CD14-positive monocyte (primary cell): ENCODE data around the gene HSPA14. TPM values are rescaled to one million over a fixed set of nuclear protein-coding genes. Genes with fewer than 3 reads are reported as not detected.
A peak's percentile ranks its signal among the peaks of the same experiment; 100 is the strongest.

ENCODE experiments used
- DNase-seq, 3 donors: peaks; one replicate each; pipeline ENCODE4 v3.0.0-alpha.2; 2011 to 2022
- H2AFZ ChIP-seq: 2 replicates; pipeline ENCODE4 v1.6.0; 2012; ENCODE audit warnings: mild to moderate bottlenecking, low read depth, low read length, inconsistent platforms; ENCODE audit not compliant: insufficient read depth, poor library complexity, severe bottlenecking
- H3K27ac ChIP-seq, 2 donors: 1 replicate in 1 of 2; 2 replicates in 1 of 2; pipeline ENCODE4 v1.5.1; 2012 to 2013; ENCODE audit warnings: low read length in 2 of 2, control low read depth in 1 of 2, inconsistent platforms in 1 of 2, low read depth in 1 of 2, mild to moderate bottlenecking in 1 of 2
- H3K27me3 ChIP-seq, 2 donors: one replicate each; pipeline versions ENCODE4 v1.6.0 to v1.6.1; 2011 to 2013; ENCODE audit warnings: low read length in 2 of 2; ENCODE audit not compliant: control insufficient read depth in 2 of 2, insufficient read depth in 2 of 2
- H3K36me3 ChIP-seq, 2 donors: replicated peaks in 1 of 2; 1 replicate in 1 of 2; 2 replicates in 1 of 2; pipeline versions ENCODE4 v1.5.1 to v1.6.1; 2012 to 2013; ENCODE audit warnings: low read length in 2 of 2, control low read depth in 1 of 2, inconsistent platforms in 1 of 2, mild to moderate bottlenecking in 1 of 2; ENCODE audit not compliant: insufficient read depth in 2 of 2, control insufficient read depth in 1 of 2
- H3K4me1 ChIP-seq, 2 donors: 1 replicate in 1 of 2; 2 replicates in 1 of 2; pipeline versions ENCODE4 v1.5.1 to v1.6.1; 2012 to 2013; ENCODE audit warnings: low read length in 2 of 2, control low read depth in 1 of 2, inconsistent platforms in 1 of 2, mild to moderate bottlenecking in 1 of 2, moderate library complexity in 1 of 2; ENCODE audit not compliant: insufficient read depth in 2 of 2, control insufficient read depth in 1 of 2
- H3K4me2 ChIP-seq: replicated peaks from 2 replicates; pipeline ENCODE3; 2012; ENCODE audit warnings: low read length, moderate library complexity, mild to moderate bottlenecking; ENCODE audit not compliant: poor library complexity, severe bottlenecking; ENCODE audit errors: extremely low read depth
- H3K4me3 ChIP-seq, 3 experiments: fragments of 200-600 bp in 1 of 3; sonication (generic) in 1 of 3; replicated peaks in 1 of 3; 1 replicate in 2 of 3; 2 replicates in 1 of 3; pipeline ENCODE4 v1.5.1; 2011 to 2013; ENCODE audit warnings: low read length in 3 of 3, mild to moderate bottlenecking in 3 of 3, control low read depth in 2 of 3, low read depth in 2 of 3, inconsistent platforms in 1 of 3, moderate library complexity in 1 of 3
- H3K79me2 ChIP-seq: 2 replicates; pipeline ENCODE4 v1.6.0; 2012; ENCODE audit warnings: mild to moderate bottlenecking, control low read depth, inconsistent platforms, low read length, moderate library complexity; ENCODE audit not compliant: insufficient read depth
- H3K9ac ChIP-seq: 2 replicates; pipeline ENCODE4 v1.6.0; 2017; ENCODE audit warnings: low read length, mild to moderate bottlenecking; ENCODE audit not compliant: insufficient read depth, poor library complexity, severe bottlenecking
- H3K9me3 ChIP-seq, 2 donors: replicated peaks in 1 of 2; 1 replicate in 1 of 2; 2 replicates in 1 of 2; pipeline versions ENCODE4 v1.5.1 to v1.6.1; 2012 to 2013; ENCODE audit warnings: low read length in 2 of 2, control low read depth in 1 of 2; ENCODE audit not compliant: control insufficient read depth in 1 of 2, insufficient read depth in 1 of 2
- H4K20me1 ChIP-seq: 2 replicates; pipeline ENCODE4 v1.6.0; 2012; ENCODE audit warnings: mild to moderate bottlenecking, low read length, control low read depth, moderate library complexity; ENCODE audit not compliant: insufficient read depth
- H3K27ac Mint-ChIP-seq, 7 donors: one replicate each; pipeline ENCODE4 v1.8.0; 2020; ENCODE audit warnings: mild to moderate bottlenecking in 7 of 7, mixed read lengths in 7 of 7, moderate library complexity in 6 of 7, inconsistent platforms in 2 of 7
- H3K27me3 Mint-ChIP-seq, 3 donors: one replicate each; pipeline ENCODE4 v1.8.0; 2021 to 2022; ENCODE audit warnings: low read depth in 3 of 3, mild to moderate bottlenecking in 3 of 3, mixed read lengths in 3 of 3, moderate library complexity in 3 of 3, inconsistent platforms in 1 of 3
- H3K36me3 Mint-ChIP-seq, 2 donors: one replicate each; pipeline ENCODE4 v1.8.0; 2020; ENCODE audit warnings: mixed read lengths in 2 of 2, inconsistent platforms in 1 of 2, mild to moderate bottlenecking in 1 of 2
- H3K4me1 Mint-ChIP-seq: one replicate; pipeline ENCODE4 v1.8.0; 2020; ENCODE audit warnings: mild to moderate bottlenecking, mixed read lengths
- H3K4me3 Mint-ChIP-seq, 2 donors: one replicate each; pipeline ENCODE4 v1.8.0; 2020; ENCODE audit warnings: mild to moderate bottlenecking in 2 of 2, mixed read lengths in 2 of 2, moderate library complexity in 1 of 2
- H3K9me3 Mint-ChIP-seq, 7 donors: one replicate each; pipeline ENCODE4 v1.8.0; 2020 to 2022; ENCODE audit warnings: mixed read lengths in 7 of 7, mild to moderate bottlenecking in 6 of 7, moderate library complexity in 6 of 7, inconsistent platforms in 2 of 7
- CTCF ChIP-seq: fragments of 200-600 bp; IDR thresholded peaks from one replicate; pipeline ENCODE4 v1.8.0; 2022; ENCODE audit warnings: antibody characterized with exemption, mild to moderate bottlenecking
- WGBS: methylation state at CpG from one replicate; pipeline ENCODE4 v1.1.5; 2013; ENCODE audit warnings: missing lambda C conversion rate; ENCODE audit not compliant: insufficient coverage; 5-methylcytosine and 5-hydroxymethylcytosine counted together
- intact Hi-C, 2 donors: fragments of 100-400 bp; cut with micrococcal nuclease; formaldehyde crosslinking; loops; one replicate each; pipeline versions ENCODE4 v1.15.0 to v1.15.1; 2023
- polyA plus RNA-seq, 3 donors: library from polyadenylated mRNA; depleted of rRNA in 1 of 3; unstranded in 2 of 3; stranded (reverse) in 1 of 3; fragments of 300-500 nt in 2 of 3; fragments of >200 nt in 1 of 3; fragmentation: Illumina TruSeq in 2 of 3; gene quantifications; 1 replicate in 2 of 3; 2 replicates in 1 of 3; pipeline ENCODE4 v1.2.3, GENCODE V29; 2012 to 2021

The HSPA14 gene
- polyA plus RNA-seq, 3 donors, result 10.4 to 19.3 (median 15.4) TPM

GRCh38 chr10:14879928-14880193 lies 41.8 kb downstream of the HSPA14 start:
- Mint-ChIP-seq H3K4me1 (peaks cover 50% of the 10 kb centered on the region), H3K9me3 (no peaks in the 10 kb centered on the region), H3K27ac (peak overlapping the region in 1 of 7 donors; percentile 63), H3K27me3 (peaks cover 0 to 2% (median 0%) of the 10 kb centered on the region in 3 donors), H3K36me3 (peaks cover 0 to 2% of the 10 kb centered on the region in 2 donors), H3K4me3 (peak overlapping the region; percentile 90 to 95)
- peak overlapping the region; percentile 99 for H3K4me2 ChIP-seq
- H3K27ac ChIP-seq, result no peak overlapping the region
- no peaks in the 10 kb centered on the region for H3K36me3 ChIP-seq
- intact Hi-C loops, result loop anchor here (2.0 to 5.0 kb wide), 2 partner anchors 41 to 72 kb away; partner anchors contain the start of genes CDNF (in 2 of the 2), HSPA14 (in 2 of the 2), MSANTD7 (in 2 of the 2) and DCLRE1C (in 1 of the 2)
- no peak for TF ChIP-seq CTCF
- no peaks in the 10 kb centered on the region for H3K9me3 ChIP-seq
- peaks cover 20 to 44% of the 10 kb centered on the region in 2 donors for H3K4me1 ChIP-seq
- H3K9ac ChIP-seq, result no peak overlapping the region
- H3K79me2 ChIP-seq, result peaks cover 73% of the 10 kb centered on the region
- H3K27me3 ChIP-seq, result no peaks in the 10 kb centered on the region
- no peak for DNase-seq
- H3K4me3 ChIP-seq, result peak overlapping the region in 1 of 3 experiments; percentile 97
- peaks cover 4% of the 10 kb centered on the region for H4K20me1 ChIP-seq
- no CpG with 5 or more reads among the region's 5 CpGs for WGBS
- H2AFZ ChIP-seq, result peak overlapping the region; percentile 96

- Histone ChIP-seq H3K79me2 (peaks cover 76% of the 10 kb centered on the region), H2AFZ (peak overlapping the region; percentile 28), H3K4me3 (peak overlapping the region in 1 of 3 experiments; percentile 97), H3K27ac (no peak overlapping the region), H3K4me1 (peaks cover 20 to 44% of the 10 kb centered on the region in 2 donors), H3K36me3 (no peaks in the 10 kb centered on the region), H3K4me2 (peak overlapping the region; percentile 99), H3K9ac (no peak overlapping the region), H4K20me1 (peaks cover 4% of the 10 kb centered on the region), H3K27me3 (no peaks in the 10 kb centered on the region), H3K9me3 (no peaks in the 10 kb centered on the region)
- H3K9me3 Mint-ChIP-seq, result no peaks in the 10 kb centered on the region
- H3K4me3 Mint-ChIP-seq, result peak overlapping the region in 1 of 2 donors; percentile 95
- peaks cover 0 to 2% of the 10 kb centered on the region in 2 donors for H3K36me3 Mint-ChIP-seq
- H3K27ac Mint-ChIP-seq, result no peak overlapping the region
- H3K4me1 Mint-ChIP-seq, result peaks cover 50% of the 10 kb centered on the region
- no peak for TF ChIP-seq CTCF
- WGBS, result 100% methylated on average over 3 of the region's 7 CpGs
- peaks cover 0 to 2% (median 0%) of the 10 kb centered on the region in 3 donors for H3K27me3 Mint-ChIP-seq
- intact Hi-C loops, result loop anchor here in 1 of 2 donors (2.0 kb wide), 1 partner anchor 41 kb away; the partner anchor contains the start of genes CDNF, HSPA14 and MSANTD7
- no peak for DNase-seq
Measured at GRCh38 chr10:14880229-14880628, 42.1 kb downstream of the HSPA14 start.
